OCI-LY7 (cell line): ENCODE results near the gene PCNX1. TPM values are rescaled to one million over a fixed set of nuclear protein-coding genes. Genes with fewer than 3 reads are reported as not detected.

Source experiments
- BruUV-seq: library from RNA; stranded (reverse); fragments of 400-500 nt; replicated peaks from 2 replicates; lab custom pipeline; 2021; lab: Mats Ljungman, UMichigan
- CTCF ChIA-PET: fragments of 300-600 bp; sonication (Branson Sonifier 250); formaldehyde crosslinking; loops from one replicate; lab custom pipeline; 2022; ENCODE audit warnings: antibody characterized with exemption; ENCODE audit not compliant: unreplicated experiment; lab: Charles Lee
- POLR2A ChIA-PET: fragments of 300-600 bp; sonication (Branson Sonifier 250); formaldehyde crosslinking; loops from one replicate; lab custom pipeline; 2022; ENCODE audit warnings: antibody characterized with exemption; lab: Charles Lee
- DNase-seq: peaks from one replicate; pipeline ENCODE4 v3.0.0-alpha.2; 2015; ENCODE audit warnings: low spot score
- H2AFZ ChIP-seq: fragments of 200-600 bp; sonication (generic), shearing (Covaris generic); 2 replicates; pipeline ENCODE4 v1.6.1; 2014; ENCODE audit warnings: mild to moderate bottlenecking, antibody characterized with exemption, low read length, moderate library complexity
- H3K27ac ChIP-seq: fragments of 200-600 bp; sonication (generic); 2 replicates; pipeline ENCODE4 v1.5.1; 2014; ENCODE audit warnings: mixed run types, low read depth, mild to moderate bottlenecking, moderate library complexity, low read length, inconsistent platforms; ENCODE audit not compliant: poor library complexity, severe bottlenecking
- H3K36me3 ChIP-seq: fragments of 200-600 bp; sonication (generic); 2 replicates; pipeline ENCODE4 v1.6.1; 2014; ENCODE audit warnings: mild to moderate bottlenecking, antibody characterized with exemption, low read length, moderate library complexity, mixed read lengths; ENCODE audit not compliant: insufficient read depth
- H3K4me1 ChIP-seq: fragments of 200-600 bp; sonication (generic); 2 replicates; pipeline ENCODE4 v1.5.1; 2014; ENCODE audit warnings: mild to moderate bottlenecking, low read length; ENCODE audit not compliant: insufficient read depth, poor library complexity, severe bottlenecking
- H3K4me2 ChIP-seq: fragments of 200-600 bp; sonication (generic); 2 replicates; pipeline ENCODE4 v1.6.1; 2014; ENCODE audit warnings: mild to moderate bottlenecking, low read length
- H3K4me3 ChIP-seq: fragments of 200-600 bp; sonication (generic); 2 replicates; pipeline ENCODE4 v1.5.1; 2014; ENCODE audit warnings: mild to moderate bottlenecking, low read depth, low read length; ENCODE audit not compliant: poor library complexity, severe bottlenecking
- H3K79me2 ChIP-seq: fragments of 200-600 bp; sonication (generic); 2 replicates; pipeline ENCODE4 v1.6.1; 2016; ENCODE audit warnings: low read depth, mild to moderate bottlenecking, low read length, moderate library complexity, mixed read lengths; ENCODE audit not compliant: insufficient read depth
- H3K9me2 ChIP-seq: fragments of 200-600 bp; sonication (generic); 2 replicates; pipeline ENCODE4 v1.6.1; 2016; ENCODE audit warnings: mild to moderate bottlenecking, low read length, mixed read lengths; ENCODE audit not compliant: insufficient read depth
- H3K9me3 ChIP-seq: fragments of 200-600 bp; sonication (generic); 2 replicates; pipeline ENCODE4 v1.6.1; 2014; ENCODE audit warnings: mild to moderate bottlenecking, mixed run types, low read length, mixed read lengths
- H4K20me1 ChIP-seq: fragments of 200-600 bp; sonication (generic); 2 replicates; pipeline ENCODE4 v1.6.1; 2014; ENCODE audit warnings: mild to moderate bottlenecking, antibody characterized with exemption, low read length, moderate library complexity, mixed read lengths; ENCODE audit not compliant: insufficient read depth
- CTCF ChIP-seq: fragments of 200-600 bp; sonication (generic); conservative IDR thresholded peaks from 2 replicates; pipeline ENCODE4 v1.5.1; 2014; ENCODE audit warnings: mild to moderate bottlenecking, antibody characterized with exemption, low read length, moderate library complexity, mixed read lengths
- EZH2phosphoT487 ChIP-seq: fragments of 200-600 bp; sonication (generic); IDR thresholded peaks from 2 replicates; pipeline ENCODE4 v1.6.1; 2018; ENCODE audit warnings: low read depth, borderline replicate concordance, mild to moderate bottlenecking, mixed run types, antibody characterized with exemption, low read length, moderate library complexity, mixed read lengths
- intact Hi-C: fragments of 100-400 bp; cut with micrococcal nuclease; formaldehyde crosslinking; loops from one replicate; pipeline ENCODE4 v1.10.0; 2022; ENCODE audit not compliant: unreplicated experiment
- small RNA-seq: library from RNA; depleted of rRNA; stranded (forward); fragments of <200 nt; gene quantifications from one replicate; pipeline ENCODE3, GENCODE V24; 2014
- total RNA-seq, 2 experiments: library from RNA; depleted of rRNA in 1 of 2; stranded (reverse); fragments of >200 nt in 1 of 2; shearing (Covaris generic) in 1 of 2; gene quantifications; 2 replicates each; pipeline ENCODE4 v1.2.3, GENCODE V29; 2014 to 2022

PCNX1 gene
- total RNA-seq, 2 experiments from 2014 or later, result 27.7 to 33.5 TPM

GRCh38 chr14:71163842-71164629 lies 256.8 kb downstream of the PCNX1 start:
- Histone ChIP-seq H3K79me2 (no peaks in the 10 kb centered on the region), H4K20me1 (no peaks in the 10 kb centered on the region), H3K36me3 (no peaks in the 10 kb centered on the region), H3K27ac (no peak overlapping the region), H3K9me2 (no peaks in the 10 kb centered on the region), H3K4me1 (no peaks in the 10 kb centered on the region), H2AFZ (0 out of 2 replicates have a peak overlapping the region, but pooled peaks have one; percentile 33), H3K9me3 (peaks cover 11% of the 10 kb centered on the region), H3K4me3 (no peak overlapping the region), H3K4me2 (no peak overlapping the region)
- intact Hi-C loops, result no loop called here
- ChIA-PET POLR2A (no interaction called here), CTCF (no interaction called here)
- DNase-seq, result no peak
- no TSS peak for BruUV-seq
- no peak for TF ChIP-seq EZH2phosphoT487
- TF ChIP-seq CTCF, result no peak

Small RNAs within 50 kb of the gene (small RNA-seq; reads per million reads assigned to genes)
- gene AC005230.1 (not detected), gene GTF3AP2 (not detected)

Other genes with a start within 250 kb of the PCNX1 start
- gene MAP3K9, start 97.9 kb upstream of the PCNX1 start, total RNA-seq (2014; rRNA removed; shearing (Covaris generic)), result 2.3 and 4.2 TPM in 2 replicates
- 6.4 and 7.4 TPM in 2 replicates for gene MAP3K9, start 97.9 kb upstream of the PCNX1 start, total RNA-seq (2022)